ENCODE data around the gene FBXO21.

- TF ChIP-seq CTCF (IDR thresholded peaks at IDR 0.05; ENCODE audit: low read depth, low read length, poor library complexity, severe bottlenecking) (no peak), EZH2phosphoT487 (IDR thresholded peaks at IDR 0.05; ENCODE audit: borderline replicate concordance, low read length) (no peak)
Observed at GRCh38 chr12:117124421-117125271, 65.6 kb downstream of the FBXO21 start.

Data from DOHH2 (cell line).